ENCODE data around the gene FAM76B. TPM values are rescaled to one million over a fixed set of nuclear protein-coding genes. Genes with fewer than 3 reads are reported as not detected.

Gene FAM76B
- total RNA-seq, 1 donor from 2014 or later: 6.5 TPM

DNA sequence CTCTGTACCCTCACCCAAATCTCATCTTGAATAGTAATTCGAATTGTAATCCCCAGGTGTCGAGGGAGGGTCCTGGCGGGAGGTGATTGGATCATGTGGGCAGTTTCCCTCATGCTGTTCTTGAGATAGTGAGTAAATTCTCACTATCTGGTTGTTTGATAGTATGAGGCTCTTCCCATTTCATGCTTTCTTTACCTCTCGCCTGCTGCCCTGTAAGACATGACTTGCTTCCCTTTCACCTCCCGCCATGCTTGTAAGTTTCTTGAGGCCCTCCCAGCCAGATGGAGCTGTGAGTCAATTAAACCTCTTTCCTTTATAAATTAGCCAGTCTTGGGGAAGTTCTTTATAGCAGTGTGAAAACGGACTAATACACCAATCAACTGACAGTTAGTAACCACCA is 60.1 kb downstream of the FAM76B start:
- no peak overlapping the region for H3K27ac ChIP-seq (replicated peaks)
- H3K36me3 ChIP-seq: no peaks in the 10 kb centered on the region
- H3K4me3 ChIP-seq: no peak overlapping the region
- intact Hi-C loops (cut with micrococcal nuclease): no loop called here
- no peaks in the 10 kb centered on the region for H3K4me1 ChIP-seq
- no peak for DNase-seq
- TF ChIP-seq, protein P1, sequence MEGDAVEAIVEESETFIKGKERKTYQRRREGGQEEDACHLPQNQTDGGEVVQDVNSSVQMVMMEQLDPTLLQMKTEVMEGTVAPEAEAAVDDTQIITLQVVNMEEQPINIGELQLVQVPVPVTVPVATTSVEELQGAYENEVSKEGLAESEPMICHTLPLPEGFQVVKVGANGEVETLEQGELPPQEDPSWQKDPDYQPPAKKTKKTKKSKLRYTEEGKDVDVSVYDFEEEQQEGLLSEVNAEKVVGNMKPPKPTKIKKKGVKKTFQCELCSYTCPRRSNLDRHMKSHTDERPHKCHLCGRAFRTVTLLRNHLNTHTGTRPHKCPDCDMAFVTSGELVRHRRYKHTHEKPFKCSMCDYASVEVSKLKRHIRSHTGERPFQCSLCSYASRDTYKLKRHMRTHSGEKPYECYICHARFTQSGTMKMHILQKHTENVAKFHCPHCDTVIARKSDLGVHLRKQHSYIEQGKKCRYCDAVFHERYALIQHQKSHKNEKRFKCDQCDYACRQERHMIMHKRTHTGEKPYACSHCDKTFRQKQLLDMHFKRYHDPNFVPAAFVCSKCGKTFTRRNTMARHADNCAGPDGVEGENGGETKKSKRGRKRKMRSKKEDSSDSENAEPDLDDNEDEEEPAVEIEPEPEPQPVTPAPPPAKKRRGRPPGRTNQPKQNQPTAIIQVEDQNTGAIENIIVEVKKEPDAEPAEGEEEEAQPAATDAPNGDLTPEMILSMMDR (IDR thresholded peaks at IDR 0.05; ENCODE audit: borderline replicate concordance): no peak
- no peaks in the 10 kb centered on the region for H3K9me3 ChIP-seq (replicated peaks)
- H3K27me3 ChIP-seq (ENCODE audit: low read depth): no peaks in the 10 kb centered on the region

DNA sequence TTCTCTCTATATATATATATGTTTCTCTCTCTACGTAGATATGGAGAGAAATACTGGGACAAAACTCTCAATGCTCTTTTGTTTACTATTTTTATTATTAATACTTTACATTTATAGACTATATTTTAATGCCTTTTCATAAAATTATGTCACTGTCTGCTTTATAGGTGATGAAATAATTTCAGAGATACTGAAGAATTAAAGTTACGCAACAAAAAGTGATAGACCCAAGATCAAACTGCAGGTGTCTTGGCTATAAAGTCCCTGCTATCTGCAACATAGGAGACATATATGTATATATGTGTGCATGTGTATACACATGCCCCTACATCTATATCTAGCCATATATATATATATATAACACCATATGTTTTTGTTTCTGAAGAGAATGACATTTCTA is 60.8 kb downstream of the FAM76B start:
- TF ChIP-seq, protein P1 (IDR thresholded peaks at IDR 0.05; ENCODE audit: borderline replicate concordance): no peak
- intact Hi-C loops (cut with micrococcal nuclease): no loop called here

DNA sequence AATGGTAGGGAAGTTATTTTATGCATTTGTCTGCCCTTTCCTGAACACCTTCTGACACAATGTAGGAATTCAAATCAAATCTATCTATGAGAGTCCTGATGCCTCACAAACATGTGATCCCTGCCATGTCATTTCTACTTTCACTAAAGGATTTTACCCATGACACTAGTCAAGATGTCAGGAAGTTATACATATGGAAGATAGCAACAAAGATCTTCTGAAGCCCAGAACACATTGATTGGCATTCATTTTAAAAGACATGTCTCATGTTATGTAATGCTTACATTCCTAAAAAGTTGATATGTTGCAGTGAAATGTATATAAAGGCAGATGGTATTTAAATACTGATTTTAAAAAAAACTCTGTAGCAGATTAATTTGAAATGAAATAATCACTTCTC is 61.5 kb downstream of the FAM76B start:
- no peaks in the 10 kb centered on the region for H3K36me3 ChIP-seq
- no peaks in the 10 kb centered on the region for H3K4me1 ChIP-seq
- no peaks in the 10 kb centered on the region for H3K9me3 ChIP-seq (replicated peaks)
- no peak for DNase-seq
- H3K27ac ChIP-seq (replicated peaks): no peak overlapping the region
- intact Hi-C loops (cut with micrococcal nuclease): no loop called here
- TF ChIP-seq, protein P1 (IDR thresholded peaks at IDR 0.05; ENCODE audit: borderline replicate concordance): no peak
- no peaks in the 10 kb centered on the region for H3K27me3 ChIP-seq (ENCODE audit: low read depth)
- H3K4me3 ChIP-seq: no peak overlapping the region

More for the DNA sequence above, 60.8 kb downstream of the FAM76B start:
- Histone ChIP-seq H3K9me3 (replicated peaks) (no peaks in the 10 kb centered on the region), H3K4me3 (no peak overlapping the region), H3K27me3 (ENCODE audit: low read depth) (no peaks in the 10 kb centered on the region), H3K4me1 (no peaks in the 10 kb centered on the region), H3K36me3 (no peaks in the 10 kb centered on the region), H3K27ac (replicated peaks) (no peak overlapping the region)
- no peak for DNase-seq

DNA sequence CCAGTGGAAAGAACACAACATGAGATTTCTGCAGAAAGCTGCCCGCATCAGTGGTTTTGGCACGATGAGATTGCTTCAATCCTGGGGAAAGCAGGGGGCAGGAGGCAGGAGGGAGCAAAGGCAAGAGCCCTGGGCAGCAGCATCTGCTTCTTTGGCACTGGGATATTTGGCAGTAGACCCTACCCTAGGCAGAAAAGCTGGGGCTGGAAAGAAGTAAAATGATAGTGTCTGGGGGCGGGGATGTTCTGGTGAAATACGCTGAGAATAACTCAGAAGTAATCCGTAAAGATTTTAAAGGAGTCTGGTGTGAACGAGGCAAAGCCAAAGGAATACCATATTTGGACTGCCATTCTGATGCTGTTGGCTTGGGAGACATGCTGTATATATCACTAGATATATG is 62.0 kb downstream of the FAM76B start:
- Histone ChIP-seq H3K27ac (replicated peaks) (no peak overlapping the region), H3K27me3 (ENCODE audit: low read depth) (no peaks in the 10 kb centered on the region), H3K4me3 (no peak overlapping the region), H3K36me3 (no peaks in the 10 kb centered on the region), H3K9me3 (replicated peaks) (no peaks in the 10 kb centered on the region), H3K4me1 (no peaks in the 10 kb centered on the region)
- intact Hi-C loops (cut with micrococcal nuclease): no loop called here
- TF ChIP-seq, protein P1 (IDR thresholded peaks at IDR 0.05; ENCODE audit: borderline replicate concordance): no peak
- DNase-seq: no peak

DNA sequence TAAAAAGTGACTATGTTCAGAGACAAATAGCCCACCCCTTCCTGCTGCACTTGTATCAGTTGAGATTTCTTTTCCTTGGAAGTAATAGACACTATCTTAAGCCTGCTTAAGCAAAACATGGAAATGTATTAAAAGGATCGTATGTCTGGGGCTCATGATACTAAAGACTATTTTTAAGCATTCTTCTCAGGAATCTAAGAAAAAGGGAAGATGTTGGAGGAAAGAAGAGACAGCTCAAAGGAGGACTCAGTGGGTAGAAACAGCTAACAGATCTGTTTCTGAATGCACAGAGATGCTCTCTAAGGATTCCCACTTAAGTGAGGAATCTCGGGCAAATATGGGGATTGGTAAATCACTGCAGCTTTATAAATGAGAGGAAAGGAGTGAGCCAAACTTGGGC is 62.5 kb downstream of the FAM76B start:
- H3K9me3 ChIP-seq (replicated peaks): no peaks in the 10 kb centered on the region
- no peak for DNase-seq
- H3K36me3 ChIP-seq: no peaks in the 10 kb centered on the region
- no peak overlapping the region for H3K27ac ChIP-seq (replicated peaks)
- no peaks in the 10 kb centered on the region for H3K4me1 ChIP-seq
- TF ChIP-seq, protein P1 (IDR thresholded peaks at IDR 0.05; ENCODE audit: borderline replicate concordance): no peak
- H3K27me3 ChIP-seq (ENCODE audit: low read depth): no peaks in the 10 kb centered on the region
- intact Hi-C loops (cut with micrococcal nuclease): no loop called here
- no peak overlapping the region for H3K4me3 ChIP-seq

DNA sequence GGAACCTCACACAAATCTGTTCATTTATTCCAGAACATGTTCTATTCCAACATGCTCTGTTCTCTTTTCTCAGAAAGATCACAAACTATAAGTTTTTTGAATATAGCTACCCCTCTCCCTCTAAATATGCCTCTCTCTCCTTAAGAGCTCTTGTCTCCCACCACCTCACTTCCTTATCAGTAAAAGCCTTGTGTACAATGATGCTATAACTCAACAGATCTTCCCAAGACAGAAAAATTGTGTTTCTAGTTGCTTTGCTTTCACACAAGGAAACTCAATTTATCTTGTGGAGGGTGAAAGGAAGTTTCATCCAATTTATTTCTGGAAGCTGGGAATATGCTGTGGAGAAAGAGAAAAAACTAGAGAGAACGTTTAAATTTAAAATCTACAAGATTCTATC is 64.4 kb downstream of the FAM76B start:
- TF ChIP-seq, protein P1 (IDR thresholded peaks at IDR 0.05; ENCODE audit: borderline replicate concordance): no peak
- Histone ChIP-seq H3K27ac (replicated peaks) (no peak overlapping the region), H3K9me3 (replicated peaks) (no peaks in the 10 kb centered on the region), H3K4me3 (no peak overlapping the region), H3K36me3 (no peaks in the 10 kb centered on the region), H3K4me1 (no peaks in the 10 kb centered on the region), H3K27me3 (ENCODE audit: low read depth) (no peaks in the 10 kb centered on the region)
- DNase-seq: no peak
- intact Hi-C loops (cut with micrococcal nuclease): no loop called here
